Effector memory CD4-positive, alpha-beta T cell (primary cell): ENCODE results near the gene CBFA2T3.

Source experiments
- DNase-seq, 3 donors: peaks; one replicate each; pipeline ENCODE4 v3.0.0-alpha.2; 2020
- H3K27ac ChIP-seq: 2 replicates; pipeline ENCODE4 v1.7.0; 2013; ENCODE audit warnings: mild to moderate bottlenecking, low read length, moderate library complexity; ENCODE audit not compliant: insufficient read depth, poor library complexity, severe bottlenecking
- H3K27me3 ChIP-seq: replicated peaks from 2 replicates; pipeline ENCODE4 v1.7.0; 2013; ENCODE audit warnings: mild to moderate bottlenecking, low read length; ENCODE audit not compliant: insufficient read depth, control insufficient read depth, poor library complexity, severe bottlenecking
- H3K36me3 ChIP-seq: 2 replicates; pipeline ENCODE4 v1.7.0; 2013; ENCODE audit warnings: mild to moderate bottlenecking, low read length, moderate library complexity; ENCODE audit not compliant: control insufficient read depth, insufficient read depth
- H3K4me1 ChIP-seq: 2 replicates; pipeline ENCODE4 v1.7.0; 2013; ENCODE audit warnings: low read length, mild to moderate bottlenecking; ENCODE audit not compliant: control insufficient read depth, insufficient read depth, poor library complexity, severe bottlenecking
- H3K4me3 ChIP-seq: 2 replicates; pipeline ENCODE4 v1.7.0; 2013; ENCODE audit warnings: low read length, low read depth, mild to moderate bottlenecking; ENCODE audit not compliant: insufficient read depth, poor library complexity, severe bottlenecking
- H3K9me3 ChIP-seq: 2 replicates; pipeline ENCODE4 v1.7.0; 2013; ENCODE audit warnings: mild to moderate bottlenecking, low read length, moderate library complexity; ENCODE audit not compliant: control insufficient read depth

The CBFA2T3 gene

DNA sequence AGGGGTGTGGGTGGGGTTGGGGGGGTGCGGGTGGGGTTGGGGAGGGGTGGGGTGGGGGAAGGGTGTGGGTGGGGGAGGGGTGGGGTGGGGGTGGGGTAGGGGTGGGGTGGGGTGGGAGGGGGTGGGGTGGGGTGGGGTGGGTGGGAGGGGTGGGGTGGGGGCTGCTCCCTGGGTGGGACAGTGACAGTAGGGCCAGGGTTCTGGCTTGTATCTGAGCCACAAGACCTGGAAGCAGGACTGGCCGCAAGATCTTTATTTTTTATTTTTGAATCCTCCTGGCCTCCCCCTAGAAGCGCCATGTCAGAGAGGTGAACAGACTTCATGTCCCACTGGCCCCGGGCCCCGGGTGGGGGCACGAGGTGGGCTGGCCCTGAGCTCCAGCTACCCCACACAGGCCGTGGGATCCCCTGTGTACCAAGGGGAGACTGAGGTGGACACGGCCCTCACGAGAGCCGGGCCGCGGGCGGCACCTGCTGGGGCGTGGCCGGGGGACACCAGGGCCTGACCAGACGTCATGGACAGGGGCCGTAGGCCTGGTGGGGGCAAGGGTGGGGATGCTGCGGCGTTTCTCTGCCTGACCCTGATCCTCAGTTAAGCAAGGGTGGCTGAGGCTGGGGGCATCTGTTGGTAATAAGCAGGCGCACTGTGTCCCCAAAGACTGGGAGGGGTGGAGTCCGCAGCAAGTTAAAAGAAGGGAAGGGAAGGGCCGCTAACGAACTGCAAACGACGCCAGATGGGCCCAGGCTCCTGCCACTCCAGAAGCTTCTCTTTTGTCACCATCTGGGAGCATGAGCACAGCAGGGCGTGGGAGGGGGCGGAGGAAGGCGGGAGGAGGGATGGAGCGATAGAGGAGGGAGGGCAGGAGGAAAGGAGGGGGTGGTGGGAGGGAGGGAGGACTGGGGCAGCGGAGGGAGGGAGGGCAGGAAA is 88.3 kb downstream of the CBFA2T3 start:
- no peak overlapping the region for H3K4me3 ChIP-seq
- DNase-seq = no peak
- H3K36me3 ChIP-seq = no peaks in the 10 kb centered on the region
- no peaks in the 10 kb centered on the region for H3K4me1 ChIP-seq
- no peak overlapping the region for H3K27ac ChIP-seq
- H3K27me3 ChIP-seq = no peaks in the 10 kb centered on the region
- no peaks in the 10 kb centered on the region for H3K9me3 ChIP-seq

DNA sequence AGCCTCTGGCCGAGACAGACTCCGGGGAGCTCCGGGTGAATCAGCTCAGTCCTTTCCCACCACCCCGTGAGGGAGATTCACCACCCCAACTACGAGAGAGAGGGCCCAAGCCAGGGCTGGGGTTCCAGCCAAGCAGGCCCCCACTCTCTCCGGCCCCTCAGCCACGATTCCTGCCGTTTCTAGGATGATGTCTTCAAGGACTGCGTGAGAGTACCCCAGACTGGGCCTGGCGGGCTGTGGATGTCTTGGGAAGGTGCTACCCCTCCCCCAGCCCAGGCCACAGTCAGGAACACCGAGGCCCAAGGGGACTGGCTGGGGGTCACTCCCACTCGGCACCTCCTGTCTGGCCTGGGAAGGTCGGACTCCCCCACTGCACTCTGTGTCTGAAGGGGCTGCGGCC is 89.0 kb downstream of the CBFA2T3 start:
- H3K27ac ChIP-seq = no peak overlapping the region
- no peaks in the 10 kb centered on the region for H3K4me1 ChIP-seq
- H3K4me3 ChIP-seq = no peak overlapping the region
- no peak for DNase-seq
- no peaks in the 10 kb centered on the region for H3K36me3 ChIP-seq
- H3K9me3 ChIP-seq = no peaks in the 10 kb centered on the region
- no peaks in the 10 kb centered on the region for H3K27me3 ChIP-seq

DNA sequence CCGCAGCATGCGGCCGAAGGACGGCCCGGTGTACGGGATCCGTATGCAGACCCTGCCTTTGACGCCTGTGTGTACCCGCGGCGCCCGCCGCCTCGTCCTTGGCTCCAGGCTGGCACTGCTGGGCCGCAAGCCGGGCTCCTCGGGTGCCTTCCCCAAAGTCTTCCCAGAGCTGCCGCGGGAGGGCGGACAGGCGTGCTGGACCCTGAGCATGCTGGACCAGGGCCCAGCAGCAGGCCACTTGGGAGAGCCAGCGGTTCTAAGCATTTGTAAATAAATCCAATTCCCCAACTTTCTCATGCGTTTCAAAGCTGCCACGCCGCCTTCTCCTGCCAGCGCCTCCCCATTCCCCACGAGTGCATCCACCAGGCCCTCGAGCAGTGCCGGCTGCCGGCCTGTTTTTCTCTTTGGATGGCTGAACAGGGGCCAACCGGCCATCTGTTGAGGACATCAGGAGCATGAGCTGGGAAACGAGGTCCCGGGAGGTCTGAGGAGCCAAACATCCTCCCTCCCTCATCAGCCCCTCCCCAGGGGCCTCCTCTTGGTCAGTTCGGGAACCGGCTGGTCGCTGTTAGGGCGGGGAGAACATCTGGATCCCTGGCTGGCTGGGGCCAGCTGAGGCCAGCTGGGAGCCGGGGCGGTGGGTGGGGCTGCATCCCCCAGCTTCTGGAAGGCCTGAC is 90.0 kb downstream of the CBFA2T3 start:
- no peak overlapping the region for H3K4me3 ChIP-seq
- no peaks in the 10 kb centered on the region for H3K4me1 ChIP-seq
- no peaks in the 10 kb centered on the region for H3K9me3 ChIP-seq
- no peak overlapping the region for H3K27ac ChIP-seq
- no peaks in the 10 kb centered on the region for H3K36me3 ChIP-seq
- DNase-seq = no peak
- no peaks in the 10 kb centered on the region for H3K27me3 ChIP-seq

DNA sequence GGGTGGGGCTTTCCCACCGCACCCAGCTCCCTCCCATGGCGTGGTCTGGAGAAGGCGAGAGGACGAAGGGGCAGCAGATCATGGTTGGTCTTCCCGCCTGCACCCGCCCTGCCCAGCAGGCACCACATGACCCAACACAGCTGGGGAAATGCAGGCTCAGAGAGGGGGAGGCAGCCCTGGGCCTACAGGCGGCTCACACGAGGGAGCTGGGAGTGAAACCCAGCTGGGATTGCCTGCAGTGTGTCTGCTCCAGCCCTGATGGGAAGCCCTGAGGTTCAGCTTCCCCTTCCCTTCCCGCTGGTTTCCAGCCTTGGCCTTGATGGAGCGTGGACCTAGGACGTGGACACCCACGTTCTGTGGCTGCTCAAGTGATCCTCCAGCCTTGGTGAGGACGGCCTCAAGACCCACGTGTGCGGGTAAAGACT is 90.6 kb downstream of the CBFA2T3 start:
- Histone ChIP-seq H3K9me3 (no peaks in the 10 kb centered on the region), H3K27me3 (no peaks in the 10 kb centered on the region), H3K36me3 (no peaks in the 10 kb centered on the region), H3K4me1 (no peaks in the 10 kb centered on the region), H3K4me3 (no peak overlapping the region), H3K27ac (no peak overlapping the region)
- no peak for DNase-seq

DNA sequence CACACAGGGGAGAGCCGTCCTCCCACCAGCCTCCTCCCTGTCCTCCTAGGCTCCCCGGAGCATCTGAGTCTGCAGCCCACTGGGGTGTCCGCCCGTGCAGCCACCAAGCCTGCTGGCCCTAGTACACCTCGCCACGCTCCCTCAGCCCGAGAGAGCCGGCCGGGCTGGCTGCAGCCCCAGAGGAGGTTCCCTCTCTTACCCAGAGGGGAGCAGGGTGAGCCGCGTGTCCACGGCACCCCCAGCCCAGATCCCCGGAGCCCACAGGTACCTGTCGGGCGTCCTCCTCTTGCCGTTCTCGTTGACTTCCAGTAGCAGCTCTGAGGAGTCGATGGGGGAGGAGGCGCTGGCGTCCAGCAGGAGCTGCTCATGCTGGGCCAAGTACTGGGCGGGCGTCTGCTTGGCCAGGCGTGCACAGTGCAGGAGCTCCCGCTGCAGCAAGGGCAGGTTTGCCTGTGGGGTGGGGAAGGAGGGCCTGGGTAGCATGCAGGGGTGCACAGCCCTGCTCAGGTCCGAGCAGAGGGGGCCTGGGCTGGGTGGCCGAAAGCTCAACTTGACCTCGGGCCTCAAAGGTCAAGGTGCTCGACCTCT is 91.2 kb downstream of the CBFA2T3 start:
- no peak for DNase-seq
- no peaks in the 10 kb centered on the region for H3K36me3 ChIP-seq
- H3K27ac ChIP-seq = no peak overlapping the region
- H3K9me3 ChIP-seq = no peaks in the 10 kb centered on the region
- no peaks in the 10 kb centered on the region for H3K27me3 ChIP-seq
- H3K4me3 ChIP-seq = no peak overlapping the region
- H3K4me1 ChIP-seq = no peaks in the 10 kb centered on the region

DNA sequence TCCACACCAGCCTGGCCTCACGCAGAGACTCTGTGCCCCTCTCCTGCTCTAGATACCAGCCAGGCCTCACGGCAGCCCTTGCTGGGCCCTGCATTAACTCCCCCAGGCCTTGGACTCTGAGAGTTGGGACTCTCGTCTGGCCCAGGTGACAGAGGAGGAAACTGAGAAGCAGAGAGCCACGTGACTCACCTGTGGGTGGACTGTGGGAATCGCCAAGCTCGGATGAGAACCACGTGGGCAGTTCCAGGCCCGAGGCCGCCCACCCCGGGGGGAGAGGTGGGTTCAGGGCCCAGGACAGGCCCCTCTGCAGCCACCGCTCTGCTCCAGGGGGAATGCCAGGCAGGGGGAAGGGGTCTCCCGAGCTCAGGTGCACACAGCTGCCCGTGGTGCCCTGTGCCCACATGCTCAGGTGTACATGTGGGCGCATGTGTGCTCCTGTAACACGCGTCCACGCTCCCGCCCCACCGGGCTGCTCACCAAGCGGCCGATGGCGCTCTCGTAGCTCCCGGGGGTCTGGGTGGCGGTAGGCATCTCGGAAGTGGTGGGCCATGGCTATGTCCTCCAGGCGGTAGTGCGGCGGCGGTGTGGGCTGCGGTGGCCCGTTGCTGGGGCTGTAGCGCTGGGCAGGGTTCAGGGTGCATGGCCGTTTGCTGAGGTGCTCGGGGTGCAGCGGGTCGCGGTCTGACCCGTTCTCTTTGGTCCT is 92.3 kb downstream of the CBFA2T3 start:
- Histone ChIP-seq H3K27me3 (no peaks in the 10 kb centered on the region), H3K27ac (no peak overlapping the region), H3K9me3 (no peaks in the 10 kb centered on the region), H3K4me3 (no peak overlapping the region), H3K36me3 (no peaks in the 10 kb centered on the region), H3K4me1 (no peaks in the 10 kb centered on the region)
- no peak for DNase-seq

DNA sequence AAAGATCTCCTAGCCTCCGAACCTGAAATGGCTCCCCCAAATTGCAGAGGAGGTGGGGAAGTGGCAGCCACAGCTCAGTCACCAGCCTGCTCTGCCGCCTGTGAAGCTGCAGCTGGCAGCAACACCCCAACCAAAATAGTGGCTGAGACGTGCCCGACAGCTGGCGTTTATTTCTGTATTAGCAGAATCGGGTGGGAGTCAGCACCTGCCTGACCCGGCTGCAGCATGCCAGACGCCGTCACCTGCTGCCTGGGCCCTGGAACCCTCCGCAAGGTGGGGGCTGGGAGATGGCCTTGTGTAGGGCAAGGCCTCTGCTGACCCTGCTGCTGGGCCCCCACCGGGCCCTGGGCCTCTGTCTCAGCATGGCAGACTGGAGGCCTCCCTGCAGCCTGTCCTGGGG is 93.1 kb downstream of the CBFA2T3 start:
- no peak overlapping the region for H3K4me3 ChIP-seq
- no peaks in the 10 kb centered on the region for H3K9me3 ChIP-seq
- H3K27ac ChIP-seq = no peak overlapping the region
- H3K4me1 ChIP-seq = no peaks in the 10 kb centered on the region
- H3K36me3 ChIP-seq = no peaks in the 10 kb centered on the region
- no peaks in the 10 kb centered on the region for H3K27me3 ChIP-seq
- no peak for DNase-seq

DNA sequence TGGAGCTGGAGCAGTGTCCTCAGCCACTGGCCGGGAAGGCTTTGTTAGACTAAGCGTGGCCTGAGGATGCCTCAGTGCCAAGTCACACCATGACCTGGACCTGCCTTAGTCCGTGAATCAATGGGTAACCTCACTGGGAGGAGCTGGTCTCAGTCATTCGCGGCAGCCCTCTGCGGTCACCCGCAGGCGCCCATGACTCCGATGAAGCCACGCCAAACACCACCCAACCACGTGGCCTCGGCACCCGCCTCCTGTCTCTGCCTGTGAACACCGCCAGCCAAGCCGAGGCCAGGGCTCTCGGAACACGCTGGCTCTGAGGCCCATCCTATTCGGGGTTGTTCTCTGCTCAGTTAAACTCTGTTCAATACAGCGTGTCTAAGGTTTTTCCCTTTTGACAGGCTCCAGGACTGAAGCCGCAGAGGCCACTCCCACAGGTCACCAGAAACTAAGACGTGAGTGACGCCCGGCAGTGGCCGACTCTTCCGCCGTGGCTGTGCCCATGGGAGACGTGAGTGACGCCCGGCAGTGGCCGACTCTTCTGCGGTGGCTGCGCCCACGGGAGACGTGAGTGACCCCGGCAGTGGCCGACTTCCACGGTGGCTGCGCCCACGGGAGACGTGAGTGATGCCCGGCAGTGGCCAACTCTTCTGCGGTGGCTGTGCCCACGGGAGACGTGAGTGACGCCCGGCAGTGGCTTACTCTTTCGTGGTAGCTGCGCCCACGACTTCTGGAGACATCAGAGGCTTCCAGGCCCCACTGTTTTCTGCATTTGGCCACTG is 93.7 kb downstream of the CBFA2T3 start:
- Histone ChIP-seq H3K27ac (no peak overlapping the region), H3K9me3 (no peaks in the 10 kb centered on the region), H3K4me3 (no peak overlapping the region), H3K4me1 (no peaks in the 10 kb centered on the region), H3K27me3 (no peaks in the 10 kb centered on the region), H3K36me3 (no peaks in the 10 kb centered on the region)
- no peak for DNase-seq

DNA sequence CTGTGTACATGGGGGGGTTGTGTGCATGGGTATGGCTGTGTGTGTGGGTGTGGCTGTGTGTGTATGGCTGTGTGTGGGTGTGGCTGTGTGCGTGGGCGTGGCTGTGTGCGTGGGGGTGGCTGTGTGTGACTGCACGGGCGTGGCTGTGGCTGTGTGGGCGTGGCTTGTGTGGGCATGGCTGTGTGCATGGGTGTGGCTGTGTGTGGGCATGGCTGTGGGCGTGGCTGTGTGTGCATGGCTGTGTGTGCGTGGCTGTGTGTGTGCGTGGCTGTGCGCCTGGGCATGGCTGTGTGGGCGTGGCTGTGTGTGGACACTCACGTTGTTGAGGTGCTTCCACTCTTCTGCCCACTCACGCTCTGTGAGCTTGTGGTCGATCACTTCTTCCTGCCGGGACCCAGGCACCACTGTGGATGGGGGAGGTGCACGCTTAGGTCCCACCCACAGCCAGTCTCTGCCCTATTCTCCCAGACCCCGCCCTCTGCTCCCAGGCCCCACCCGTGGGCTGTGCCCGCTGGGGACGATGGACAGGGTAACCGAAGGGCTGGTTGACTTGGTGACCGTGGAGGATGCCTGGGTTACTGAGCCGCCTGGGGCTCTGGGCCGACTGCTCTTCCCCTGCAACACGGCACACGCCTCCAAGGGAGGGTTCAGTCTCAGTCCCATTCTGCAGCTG is 94.5 kb downstream of the CBFA2T3 start:
- Histone ChIP-seq H3K36me3 (no peaks in the 10 kb centered on the region), H3K27me3 (no peaks in the 10 kb centered on the region)
- no peak for DNase-seq

More for the DNA sequence above, 94.5 kb downstream of the CBFA2T3 start:
- no peak overlapping the region for H3K4me3 ChIP-seq
- H3K27ac ChIP-seq = no peak overlapping the region
- no peaks in the 10 kb centered on the region for H3K4me1 ChIP-seq
- no peaks in the 10 kb centered on the region for H3K9me3 ChIP-seq
